Lower lobe of right lung (tissue), 2 donors: Measurements from ENCODE around the gene IER2. TPM values are rescaled to one million over a fixed set of nuclear protein-coding genes. Genes with fewer than 3 reads are reported as not detected.
A peak's percentile ranks its signal among the peaks of the same experiment; 100 is the strongest.

ENCODE experiments used
- ATAC-seq, 2 donors: fragments of 200-7000 bp; cut with Tn5 transposase; one replicate each; pipeline ENCODE4 v1.9.1; 2020 to 2022; ENCODE audit warnings: mild to moderate bottlenecking in 2 of 2, moderate library complexity in 2 of 2
- DNase-seq: peaks from one replicate; pipeline ENCODE4 v3.0.0-alpha.2; 2020
- H3K27ac ChIP-seq: fragments of 200-600 bp; one replicate; pipeline ENCODE4 v1.8.0; 2022
- H3K27me3 ChIP-seq: fragments of 200-600 bp; one replicate; pipeline ENCODE4 v1.8.0; 2022; ENCODE audit warnings: low read depth
- H3K36me3 ChIP-seq: fragments of 200-600 bp; one replicate; pipeline ENCODE4 v1.8.0; 2022; ENCODE audit warnings: mild to moderate bottlenecking
- H3K4me1 ChIP-seq: fragments of 200-600 bp; one replicate; pipeline ENCODE4 v1.8.0; 2022
- H3K4me3 ChIP-seq: fragments of 200-600 bp; one replicate; pipeline ENCODE4 v1.8.0; 2022; ENCODE audit warnings: mild to moderate bottlenecking
- H3K9me3 ChIP-seq: fragments of 200-600 bp; one replicate; pipeline ENCODE4 v1.8.0; 2022
- intact Hi-C: fragments of 100-400 bp; cut with DNase I; formaldehyde crosslinking; loops from one replicate; pipeline ENCODE4 v1.11.0; 2022
- total RNA-seq: library from RNA; stranded (reverse); fragmentation: NEBNext Ultra II Directional; extraction: Animal tissue kit (Norgen Biotek cat#: 25700); gene quantifications from one replicate; pipeline ENCODE4 v1.2.1, GENCODE V29; 2021
- TF ChIP-seq, protein P1 (sequence below): fragments of 200-600 bp; IDR thresholded peaks from one replicate; pipeline ENCODE4 v1.8.0; 2022; ENCODE audit warnings: antibody characterized with exemption, mild to moderate bottlenecking
- donor health status: DM: no; HTN: yes; CAD: no; lungs with severe emphysema.

IER2 gene
- total RNA-seq, 1 donor from 2014 or later, result 80.2 TPM

DNA sequence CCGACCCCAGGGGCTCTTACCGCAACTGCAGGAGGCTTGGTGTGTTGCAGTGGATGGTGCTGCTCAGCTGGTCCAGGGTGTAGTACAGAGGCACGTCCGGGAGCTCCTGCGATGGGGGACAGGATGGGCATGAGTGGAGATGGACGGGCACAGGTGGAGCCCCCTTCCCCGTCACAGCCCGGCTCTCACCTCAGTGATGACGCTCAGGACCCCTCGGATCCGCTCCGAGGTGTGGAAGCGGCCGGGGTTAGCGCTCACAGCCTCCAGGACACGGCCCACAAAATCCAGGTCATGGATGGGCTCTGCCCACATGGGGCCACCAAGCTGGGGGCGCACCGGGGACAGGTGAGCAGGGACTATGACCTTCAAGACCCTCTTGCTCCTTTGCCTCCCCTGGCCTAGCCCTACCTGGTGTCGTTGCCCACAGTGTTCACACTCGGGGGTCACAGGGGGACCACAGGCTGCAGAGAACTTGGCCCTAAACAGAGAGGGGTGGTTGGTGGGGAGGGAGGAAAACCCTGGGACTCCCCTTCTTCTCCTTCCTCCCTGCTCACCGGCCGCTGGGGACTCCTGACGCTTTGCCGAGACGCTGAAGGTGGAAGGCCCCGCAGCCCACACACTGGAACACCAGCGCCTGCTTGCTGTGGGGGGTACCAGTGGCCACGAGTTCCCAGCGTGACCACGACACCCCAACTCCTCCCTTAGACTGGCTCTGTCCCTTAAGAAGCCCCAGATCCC, 40.7 kb upstream of the IER2 start:
- TF ChIP-seq, protein P1, sequence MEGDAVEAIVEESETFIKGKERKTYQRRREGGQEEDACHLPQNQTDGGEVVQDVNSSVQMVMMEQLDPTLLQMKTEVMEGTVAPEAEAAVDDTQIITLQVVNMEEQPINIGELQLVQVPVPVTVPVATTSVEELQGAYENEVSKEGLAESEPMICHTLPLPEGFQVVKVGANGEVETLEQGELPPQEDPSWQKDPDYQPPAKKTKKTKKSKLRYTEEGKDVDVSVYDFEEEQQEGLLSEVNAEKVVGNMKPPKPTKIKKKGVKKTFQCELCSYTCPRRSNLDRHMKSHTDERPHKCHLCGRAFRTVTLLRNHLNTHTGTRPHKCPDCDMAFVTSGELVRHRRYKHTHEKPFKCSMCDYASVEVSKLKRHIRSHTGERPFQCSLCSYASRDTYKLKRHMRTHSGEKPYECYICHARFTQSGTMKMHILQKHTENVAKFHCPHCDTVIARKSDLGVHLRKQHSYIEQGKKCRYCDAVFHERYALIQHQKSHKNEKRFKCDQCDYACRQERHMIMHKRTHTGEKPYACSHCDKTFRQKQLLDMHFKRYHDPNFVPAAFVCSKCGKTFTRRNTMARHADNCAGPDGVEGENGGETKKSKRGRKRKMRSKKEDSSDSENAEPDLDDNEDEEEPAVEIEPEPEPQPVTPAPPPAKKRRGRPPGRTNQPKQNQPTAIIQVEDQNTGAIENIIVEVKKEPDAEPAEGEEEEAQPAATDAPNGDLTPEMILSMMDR, result no peak
- no peak overlapping the region for H3K27ac ChIP-seq
- H3K36me3 ChIP-seq, result peaks cover 37% of the 10 kb centered on the region
- no peak overlapping the region for H3K4me3 ChIP-seq
- no peaks in the 10 kb centered on the region for H3K9me3 ChIP-seq
- no peak for DNase-seq
- H3K4me1 ChIP-seq, result peaks cover 10% of the 10 kb centered on the region
- ATAC-seq, result no peak
- intact Hi-C loops, result no loop called here
- H3K27me3 ChIP-seq, result no peaks in the 10 kb centered on the region

DNA sequence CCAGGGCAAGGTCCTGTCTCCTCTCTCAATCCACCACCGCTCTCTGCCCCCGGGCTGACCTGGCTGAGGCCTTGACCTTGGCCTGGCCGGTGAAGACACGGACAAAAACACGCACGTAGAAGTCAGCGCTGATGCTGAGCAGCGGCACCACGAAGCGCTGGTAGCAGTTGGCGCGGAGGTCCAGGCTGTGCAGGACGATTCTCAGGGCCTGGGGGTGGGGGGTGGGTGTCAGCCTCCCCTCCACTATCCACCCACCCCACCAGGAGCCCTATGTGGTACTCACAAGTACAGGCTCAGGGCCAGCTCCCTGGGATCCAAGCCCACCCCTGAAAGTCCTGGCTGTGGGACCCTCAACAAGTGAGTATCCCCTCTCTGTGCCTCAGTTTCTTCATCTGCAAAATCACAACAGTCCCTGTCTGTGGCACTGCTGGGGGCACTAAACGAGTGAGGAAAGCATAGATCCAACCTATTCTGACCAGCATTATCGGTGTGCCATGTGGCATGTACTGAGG, 40.1 kb upstream of the IER2 start:
- Histone ChIP-seq H3K36me3 (peaks cover 39% of the 10 kb centered on the region), H3K4me1 (peaks cover 7% of the 10 kb centered on the region), H3K4me3 (no peak overlapping the region), H3K9me3 (no peaks in the 10 kb centered on the region), H3K27ac (no peak overlapping the region), H3K27me3 (no peaks in the 10 kb centered on the region)
- ATAC-seq (no peak), DNase-seq (no peak)
- TF ChIP-seq, protein P1, result no peak
- intact Hi-C loops, result no loop called here

DNA sequence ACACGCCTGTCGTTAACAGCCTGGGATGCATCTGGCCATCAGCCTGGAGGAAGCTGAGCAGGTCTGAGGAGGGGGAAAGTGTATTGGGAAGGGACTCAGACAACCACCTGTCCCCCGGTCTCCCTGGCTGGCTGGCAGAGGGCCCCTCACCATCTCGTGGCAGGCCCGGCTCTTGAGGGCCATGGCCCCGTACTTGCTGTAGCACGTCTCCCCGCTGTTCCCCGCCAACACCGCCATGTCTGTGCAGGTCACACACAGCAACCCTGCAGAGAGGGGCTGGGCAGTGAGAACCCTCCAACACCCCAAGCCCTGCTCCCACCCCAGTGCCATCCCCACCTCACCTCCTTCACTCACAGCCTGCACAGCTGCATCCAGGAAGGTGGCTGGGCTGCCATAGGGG, 37.7 kb upstream of the IER2 start:
- Histone ChIP-seq H3K27ac (no peak overlapping the region), H3K9me3 (no peaks in the 10 kb centered on the region), H3K27me3 (no peaks in the 10 kb centered on the region), H3K36me3 (peaks cover 36% of the 10 kb centered on the region), H3K4me3 (no peak overlapping the region), H3K4me1 (peaks cover 17% of the 10 kb centered on the region)
- TF ChIP-seq, protein P1, result no peak
- intact Hi-C loops, result no loop called here
- ATAC-seq (no peak), DNase-seq (peak; percentile 33)

DNA sequence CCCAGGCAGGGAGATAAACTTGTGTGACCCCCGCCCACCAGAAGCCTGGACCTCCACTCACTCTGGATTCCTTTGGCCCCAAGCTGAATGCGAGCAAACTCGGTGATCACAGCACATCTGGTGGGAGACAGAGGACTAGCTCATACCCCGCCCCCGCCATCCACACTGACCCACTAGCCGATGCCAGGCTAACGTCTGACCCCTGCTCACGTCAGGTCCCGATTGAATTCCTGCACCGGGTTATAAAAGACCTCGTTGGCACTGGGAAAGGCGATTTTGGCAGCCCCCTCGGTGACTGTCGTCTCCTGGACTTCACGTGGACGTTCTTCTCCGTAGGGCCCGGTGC, 34.3 kb upstream of the IER2 start:
- Histone ChIP-seq H3K27ac (peak overlapping the region; percentile 71), H3K27me3 (no peaks in the 10 kb centered on the region), H3K4me3 (peak overlapping the region; percentile 84), H3K9me3 (no peaks in the 10 kb centered on the region), H3K4me1 (peaks cover 39% of the 10 kb centered on the region), H3K36me3 (peaks cover 19% of the 10 kb centered on the region)
- TF ChIP-seq, protein P1, result no peak
- ATAC-seq, result no peak
- peak; percentile 46 for DNase-seq
- intact Hi-C loops, result no loop called here

DNA sequence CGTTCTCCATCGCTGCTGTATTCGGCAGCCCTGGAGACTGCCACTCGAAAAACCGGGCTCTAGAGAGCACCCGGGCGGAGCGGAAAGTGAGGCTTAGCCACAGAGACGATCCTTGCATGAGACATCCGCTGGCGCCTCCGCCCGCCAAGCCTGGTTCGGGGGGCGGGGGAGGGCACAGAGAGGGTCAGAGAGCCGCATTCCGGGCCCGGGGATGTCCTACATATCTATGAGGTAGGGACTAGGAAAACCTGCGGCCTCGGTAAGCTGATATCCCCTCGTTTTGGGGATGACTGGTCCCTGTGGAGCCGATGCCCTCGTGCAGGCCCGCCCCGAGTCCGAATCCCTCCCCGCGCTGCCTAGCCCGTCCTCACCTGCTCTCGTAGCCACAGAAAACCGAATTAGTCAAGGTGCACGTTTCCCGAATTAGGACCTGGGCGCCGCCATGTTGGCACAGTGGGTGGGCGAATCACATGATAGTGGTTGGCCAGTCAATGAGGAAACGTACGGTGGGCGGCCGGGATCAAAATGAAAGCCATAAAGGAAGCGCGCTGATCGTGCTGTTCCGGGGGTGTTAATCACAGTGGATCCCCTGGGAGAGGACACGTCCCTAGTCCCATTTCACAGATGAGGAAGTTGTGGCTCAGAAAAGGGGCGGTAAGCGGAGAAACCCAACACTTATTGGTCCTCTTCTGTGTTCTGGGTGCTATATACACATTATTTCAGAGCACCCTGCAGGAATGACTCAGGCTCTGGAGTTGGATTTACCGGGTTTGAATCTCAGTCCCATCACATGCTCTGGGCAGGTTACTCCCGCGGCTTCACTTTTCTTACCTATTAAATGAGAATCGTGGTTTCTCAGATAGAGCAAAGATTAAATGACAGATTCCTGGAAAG, 33.7 kb upstream of the IER2 start, which contains the start of gene TRMT1:
TRMT1 (minus strand) TSS at position 459 of the 894 bp plus-strand sequence; CDS start at position 118, 341 bp downstream.
- Histone ChIP-seq H3K4me3 (peak within 1 kb of the TSS; percentile 84), H3K27me3 (no peaks in the 10 kb centered on the region), H3K4me1 (peaks cover 39% of the 10 kb centered on the region), H3K36me3 (peaks cover 23% of the 10 kb centered on the region), H3K9me3 (no peaks in the 10 kb centered on the region), H3K27ac (peak within 1 kb of the TSS; percentile 71)
- TF ChIP-seq, protein P1, result no peak
- DNase-seq (peak; percentile 96), ATAC-seq (peak; percentile 87 to 89)
- intact Hi-C loops, result no loop called here
